SK-N-MC (cell line): ENCODE measurements around the gene RAB19.

Source experiments
- EZH2 ChIP-seq: fragments of 200-600 bp; sonication (generic); IDR thresholded peaks from one replicate; pipeline ENCODE4 v1.6.1; 2017; ENCODE audit warnings: antibody characterized with exemption
- FOXP2 ChIP-seq: optimal IDR thresholded peaks from 2 replicates; pipeline ENCODE3; 2011; ENCODE audit warnings: mild to moderate bottlenecking, moderate library complexity; ENCODE audit not compliant: insufficient read depth; ENCODE audit errors: extremely low read length, control extremely low read depth
- POLR2AphosphoS5 ChIP-seq: IDR thresholded peaks from 2 replicates; pipeline ENCODE4 v1.6.1; 2012; ENCODE audit warnings: mild to moderate bottlenecking, low read depth, low read length, borderline replicate concordance

GRCh38 chr7:140375323-140375722 is 28.5 kb upstream of the RAB19 start:
- TF ChIP-seq EZH2, result no peak
- no peak for TF ChIP-seq POLR2AphosphoS5
- no peak for TF ChIP-seq FOXP2
